Measurements from ENCODE around the gene IP6K3. TPM values are rescaled to one million over a fixed set of nuclear protein-coding genes. Genes with fewer than 3 reads are reported as not detected.

Gene IP6K3
- total and polyA plus RNA-seq, 3 experiments from 2014 or later: not detected

DNA sequence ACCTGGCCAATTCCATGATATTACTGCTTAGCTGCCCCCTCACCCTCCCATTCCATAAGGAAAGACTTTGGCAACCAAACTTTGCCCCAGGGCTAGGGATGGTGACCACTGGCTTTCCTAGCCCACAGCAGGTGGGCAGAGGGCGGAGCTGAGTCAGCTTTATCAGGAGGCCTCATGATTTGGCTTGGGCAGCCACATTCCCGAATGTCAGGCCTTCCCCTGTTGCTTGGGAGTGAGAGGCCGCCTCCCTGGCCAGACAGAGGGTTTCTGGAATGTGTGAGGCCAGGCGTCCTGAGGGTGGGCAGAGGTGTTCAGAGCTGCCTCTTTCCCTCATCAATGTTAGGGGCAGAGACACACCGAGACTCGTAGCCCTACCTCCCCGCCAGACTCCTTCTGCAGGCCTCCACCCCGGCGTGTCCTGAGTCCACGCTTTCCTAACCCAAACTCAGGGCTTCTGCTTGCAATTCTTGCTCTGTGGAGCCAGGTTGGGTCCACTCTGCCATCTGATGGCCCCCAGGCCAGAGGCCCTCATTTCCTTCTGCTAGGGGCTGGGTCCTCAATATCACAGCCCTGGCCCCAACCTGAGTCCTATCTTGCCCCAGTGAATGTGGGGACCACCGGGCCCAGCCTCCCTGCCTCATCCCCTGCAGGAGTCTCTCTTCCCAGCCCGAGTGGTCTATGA is 54.5 kb downstream of the IP6K3 start:
- Mint-ChIP-seq H3K4me1 (peaks cover 50 to 62% (median 53%) of the 10 kb centered on the region in 3 donors), H3K27me3 (peaks cover 0 to 2% of the 10 kb centered on the region in 2 donors), H3K4me3 (peak overlapping the region; percentile 13 to 63 (median 60)), H3K36me3 (peaks cover 10 to 89% (median 19%) of the 10 kb centered on the region in 3 donors), H3K9me3 (peaks cover 0 to 1% (median 0%) of the 10 kb centered on the region in 5 donors), H3K27ac (peak overlapping the region; percentile 94 to 100 (median 98))
- no peak for DNase-seq
- POLR2A ChIA-PET: no interaction called here
- CTCF ChIA-PET: interaction anchor here (1.1 to 1.5 kb wide), 3 partner anchors 19 to 70 kb away, joined by 3 read pairs; partner anchors contain the start of gene UQCC2
- H3K36me3 ChIP-seq (ENCODE audit: insufficient read depth, low read length): peaks cover 39% of the 10 kb centered on the region
- H3K4me3 ChIP-seq (ENCODE audit: low read length): no peak overlapping the region
- no peaks in the 10 kb centered on the region for H3K9me3 ChIP-seq (ENCODE audit: low read length)
- peak overlapping the region; percentile 59 for H3K27ac ChIP-seq (ENCODE audit: low read depth, low read length)
- no peaks in the 10 kb centered on the region for H3K27me3 ChIP-seq (ENCODE audit: insufficient read depth, low read length, poor library complexity, severe bottlenecking)
- H3K4me1 ChIP-seq (ENCODE audit: insufficient read depth, low read length): peaks cover 57% of the 10 kb centered on the region

DNA sequence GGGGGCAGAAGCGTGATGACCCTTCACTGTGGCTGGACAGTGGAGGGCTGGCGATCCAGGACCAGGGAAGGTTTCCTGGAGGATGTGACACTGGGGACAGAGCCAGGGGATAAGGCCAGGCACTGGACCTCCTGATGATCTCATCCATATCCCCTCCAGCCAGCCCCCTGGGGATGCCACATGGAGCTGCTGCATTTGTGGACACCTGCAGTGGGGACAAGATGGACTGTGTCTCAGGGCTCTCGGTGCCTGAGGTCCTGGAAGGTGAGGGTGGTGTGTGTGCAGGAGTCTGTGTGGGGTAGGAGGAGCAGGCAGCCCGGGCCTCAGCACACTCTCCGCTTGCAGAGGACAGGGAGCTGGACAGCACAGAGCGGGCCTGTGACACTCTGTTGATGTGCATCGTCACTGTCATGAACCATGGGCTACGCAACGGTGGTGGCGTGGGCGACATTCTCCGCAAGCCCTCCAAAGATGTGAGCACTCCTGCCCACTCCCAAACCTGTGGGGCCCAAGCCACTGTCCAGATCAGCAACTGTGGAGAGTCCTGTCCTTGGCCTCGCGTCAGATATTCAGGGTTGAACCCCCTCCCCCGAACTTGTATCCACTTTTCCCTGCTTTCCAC is 55.1 kb downstream of the IP6K3 start:
- Histone ChIP-seq H3K27ac (ENCODE audit: low read depth, low read length) (peak overlapping the region; percentile 59), H3K27me3 (ENCODE audit: insufficient read depth, low read length, poor library complexity, severe bottlenecking) (no peaks in the 10 kb centered on the region), H3K36me3 (ENCODE audit: insufficient read depth, low read length) (peaks cover 45% of the 10 kb centered on the region), H3K9me3 (ENCODE audit: low read length) (no peaks in the 10 kb centered on the region), H3K4me1 (ENCODE audit: insufficient read depth, low read length) (peaks cover 51% of the 10 kb centered on the region), H3K4me3 (ENCODE audit: low read length) (no peak overlapping the region)
- DNase-seq: no peak
- no peak overlapping the region for H3K4me3 Mint-ChIP-seq
- H3K27me3 Mint-ChIP-seq: peaks cover 0 to 2% of the 10 kb centered on the region in 2 donors
- H3K27ac Mint-ChIP-seq: peak overlapping the region; percentile 88 to 100 (median 96)
- H3K9me3 Mint-ChIP-seq: peaks cover 0 to 1% (median 0%) of the 10 kb centered on the region in 5 donors
- ChIA-PET POLR2A (no interaction called here), CTCF (interaction anchor here (1.5 kb wide), 1 partner anchor 20 kb away, joined by 3 read pairs; the partner anchor contains the start of gene UQCC2)
- peaks cover 43 to 56% (median 48%) of the 10 kb centered on the region in 3 donors for H3K4me1 Mint-ChIP-seq
- H3K36me3 Mint-ChIP-seq: peaks cover 12 to 91% (median 20%) of the 10 kb centered on the region in 3 donors

DNA sequence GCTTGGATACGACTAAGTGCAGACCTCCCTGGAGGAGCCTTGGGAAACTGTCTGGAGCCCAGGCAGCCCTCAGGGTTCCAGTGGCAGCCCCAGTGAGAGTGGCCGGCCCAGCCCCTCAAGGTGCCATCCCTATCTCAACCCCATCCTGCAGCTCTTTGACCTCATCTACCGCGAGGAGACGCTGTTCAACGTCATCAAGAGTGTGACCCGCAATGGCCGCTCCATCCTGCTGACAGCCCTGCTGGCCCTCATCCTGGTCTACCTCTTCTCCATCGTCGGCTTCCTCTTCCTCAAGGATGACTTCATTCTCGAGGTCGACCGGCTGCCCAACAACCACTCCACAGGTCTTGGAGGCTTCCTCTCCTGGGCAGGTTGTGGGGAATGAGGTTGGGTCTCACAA is 55.9 kb downstream of the IP6K3 start:
- Histone ChIP-seq H3K36me3 (ENCODE audit: insufficient read depth, low read length) (peaks cover 51% of the 10 kb centered on the region), H3K4me1 (ENCODE audit: insufficient read depth, low read length) (peaks cover 43% of the 10 kb centered on the region), H3K4me3 (ENCODE audit: low read length) (no peak overlapping the region), H3K9me3 (ENCODE audit: low read length) (no peaks in the 10 kb centered on the region), H3K27me3 (ENCODE audit: insufficient read depth, low read length, poor library complexity, severe bottlenecking) (no peaks in the 10 kb centered on the region), H3K27ac (ENCODE audit: low read depth, low read length) (no peak overlapping the region)
- peaks cover 36 to 48% (median 41%) of the 10 kb centered on the region in 3 donors for H3K4me1 Mint-ChIP-seq
- peaks cover 12 to 91% (median 23%) of the 10 kb centered on the region in 3 donors for H3K36me3 Mint-ChIP-seq
- peaks cover 0 to 2% of the 10 kb centered on the region in 2 donors for H3K27me3 Mint-ChIP-seq
- POLR2A ChIA-PET: no interaction called here
- H3K9me3 Mint-ChIP-seq: peaks cover 0 to 1% (median 0%) of the 10 kb centered on the region in 5 donors
- H3K4me3 Mint-ChIP-seq: no peak overlapping the region
- peak overlapping the region in 6 of 8 donors; percentile 70 to 97 (median 94) for H3K27ac Mint-ChIP-seq
- CTCF ChIA-PET: interaction anchor here (1.1 to 1.5 kb wide), 2 partner anchors 10 to 21 kb away, joined by 3 to 4 read pairs; partner anchors contain the start of gene UQCC2
- no peak for DNase-seq

DNA sequence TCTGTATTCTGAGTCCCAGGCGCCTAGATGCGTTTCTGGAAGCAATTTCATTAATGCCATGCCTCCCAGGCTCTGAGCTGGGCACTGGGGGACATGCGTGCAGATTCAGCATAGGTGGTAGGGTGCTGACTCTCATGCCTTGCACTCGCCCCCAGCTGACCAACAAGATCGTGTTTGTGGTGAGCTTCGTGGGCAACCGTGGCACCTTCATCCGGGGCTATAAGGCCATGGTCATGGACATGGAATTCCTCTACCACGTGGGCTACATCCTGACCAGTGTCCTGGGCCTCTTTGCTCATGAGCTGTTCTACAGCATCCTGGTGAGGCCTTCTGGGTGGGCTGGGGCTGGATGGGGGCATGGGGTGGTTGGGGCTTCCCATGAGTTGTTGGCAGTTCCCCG is 56.8 kb downstream of the IP6K3 start:
- H3K4me1 ChIP-seq (ENCODE audit: insufficient read depth, low read length): peaks cover 34% of the 10 kb centered on the region
- peaks cover 32 to 40% (median 36%) of the 10 kb centered on the region in 3 donors for H3K4me1 Mint-ChIP-seq
- H3K36me3 ChIP-seq (ENCODE audit: insufficient read depth, low read length): peaks cover 52% of the 10 kb centered on the region
- H3K27ac Mint-ChIP-seq: peak overlapping the region in 4 of 8 donors; percentile 79 to 91 (median 83)
- peaks cover 0 to 2% of the 10 kb centered on the region in 2 donors for H3K27me3 Mint-ChIP-seq
- no peaks in the 10 kb centered on the region for H3K27me3 ChIP-seq (ENCODE audit: insufficient read depth, low read length, poor library complexity, severe bottlenecking)
- peaks cover 12 to 91% (median 23%) of the 10 kb centered on the region in 3 donors for H3K36me3 Mint-ChIP-seq
- H3K27ac ChIP-seq (ENCODE audit: low read depth, low read length): no peak overlapping the region
- peaks cover 0 to 1% (median 0%) of the 10 kb centered on the region in 5 donors for H3K9me3 Mint-ChIP-seq
- DNase-seq: no peak
- CTCF ChIA-PET: interaction anchor here (1.1 kb wide), 1 partner anchor 11 kb away, joined by 4 read pairs; no protein-coding TSS in a partner anchor
- H3K4me3 Mint-ChIP-seq: no peak overlapping the region
- POLR2A ChIA-PET: no interaction called here
- no peaks in the 10 kb centered on the region for H3K9me3 ChIP-seq (ENCODE audit: low read length)
- no peak overlapping the region for H3K4me3 ChIP-seq (ENCODE audit: low read length)

DNA sequence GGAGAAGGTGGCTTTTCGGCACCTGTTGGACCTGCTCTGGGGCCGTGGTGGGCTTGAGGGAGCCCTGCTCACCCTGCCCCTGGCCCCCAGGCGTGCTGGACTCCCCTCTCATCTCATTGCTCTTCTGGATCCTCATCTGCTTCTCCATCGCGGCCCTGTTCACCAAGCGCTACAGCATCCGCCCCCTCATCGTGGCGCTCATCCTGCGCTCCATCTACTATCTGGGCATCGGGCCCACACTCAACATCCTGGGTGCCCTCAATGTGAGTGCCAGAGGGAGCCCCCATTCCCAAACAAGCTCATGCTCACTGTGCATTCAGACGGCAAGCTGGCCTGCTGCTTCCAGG is 57.6 kb downstream of the IP6K3 start:
- Mint-ChIP-seq H3K9me3 (peaks cover 0 to 1% (median 0%) of the 10 kb centered on the region in 5 donors), H3K4me3 (no peak overlapping the region), H3K27me3 (peaks cover 0 to 2% of the 10 kb centered on the region in 2 donors), H3K36me3 (peaks cover 7 to 91% (median 21%) of the 10 kb centered on the region in 3 donors), H3K27ac (peak overlapping the region in 6 of 8 donors; percentile 58 to 85 (median 72)), H3K4me1 (peaks cover 24 to 32% (median 29%) of the 10 kb centered on the region in 3 donors)
- Histone ChIP-seq H3K9me3 (ENCODE audit: low read length) (no peaks in the 10 kb centered on the region), H3K4me3 (ENCODE audit: low read length) (no peak overlapping the region), H3K36me3 (ENCODE audit: insufficient read depth, low read length) (peaks cover 56% of the 10 kb centered on the region), H3K27ac (ENCODE audit: low read depth, low read length) (no peak overlapping the region), H3K27me3 (ENCODE audit: insufficient read depth, low read length, poor library complexity, severe bottlenecking) (no peaks in the 10 kb centered on the region), H3K4me1 (ENCODE audit: insufficient read depth, low read length) (peaks cover 26% of the 10 kb centered on the region)
- DNase-seq: no peak
- POLR2A ChIA-PET: no interaction called here
- CTCF ChIA-PET: no interaction called here

DNA sequence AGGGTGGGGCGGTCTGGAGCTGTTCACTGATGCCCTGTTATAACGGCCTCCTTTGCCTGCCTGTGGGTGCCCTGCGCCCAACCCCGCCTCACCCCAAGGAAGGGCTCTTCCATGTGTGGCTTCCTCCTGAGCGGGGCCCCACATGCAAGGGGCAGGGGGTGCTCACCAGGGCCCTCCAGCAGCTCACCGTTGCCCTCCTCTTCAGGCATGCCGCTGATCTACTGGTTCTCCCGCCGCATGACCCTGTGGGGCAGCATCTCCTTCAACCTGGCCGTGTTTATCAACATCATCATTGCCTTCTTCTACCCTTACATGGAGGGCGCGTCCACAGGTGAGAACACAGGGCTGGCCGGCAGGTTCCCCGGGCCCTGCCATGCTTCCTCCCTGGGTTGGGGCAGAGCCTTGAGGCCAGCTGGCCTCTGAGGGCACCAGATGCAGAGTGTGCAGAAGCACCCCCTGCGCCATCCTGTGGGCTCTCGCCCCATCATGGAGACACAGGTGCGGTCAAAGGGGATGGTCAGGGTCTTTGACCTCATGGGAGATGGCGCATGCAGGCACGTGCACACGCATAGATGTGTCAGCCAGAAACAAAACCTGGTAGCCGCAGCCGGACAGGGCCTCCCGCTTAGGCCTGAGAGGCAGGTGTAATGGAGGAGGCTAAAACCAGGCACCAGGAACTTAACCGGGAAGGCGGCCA is 58.1 kb downstream of the IP6K3 start:
- Histone ChIP-seq H3K4me1 (ENCODE audit: insufficient read depth, low read length) (peaks cover 22% of the 10 kb centered on the region), H3K9me3 (ENCODE audit: low read length) (no peaks in the 10 kb centered on the region), H3K4me3 (ENCODE audit: low read length) (no peak overlapping the region), H3K27me3 (ENCODE audit: insufficient read depth, low read length, poor library complexity, severe bottlenecking) (no peaks in the 10 kb centered on the region), H3K27ac (ENCODE audit: low read depth, low read length) (no peak overlapping the region), H3K36me3 (ENCODE audit: insufficient read depth, low read length) (peaks cover 52% of the 10 kb centered on the region)
- CTCF ChIA-PET: no interaction called here
- POLR2A ChIA-PET: interaction anchor here (1.0 kb wide), 1 partner anchor 9 kb away, joined by 3 read pairs; no protein-coding TSS in a partner anchor
- H3K4me1 Mint-ChIP-seq: peaks cover 21 to 27% (median 27%) of the 10 kb centered on the region in 3 donors
- no peak for DNase-seq
- peaks cover 0 to 2% of the 10 kb centered on the region in 2 donors for H3K27me3 Mint-ChIP-seq
- H3K27ac Mint-ChIP-seq: peak overlapping the region in 5 of 8 donors; percentile 36 to 85 (median 58)
- no peak overlapping the region for H3K4me3 Mint-ChIP-seq
- H3K9me3 Mint-ChIP-seq: peaks cover 0 to 1% (median 0%) of the 10 kb centered on the region in 5 donors
- H3K36me3 Mint-ChIP-seq: peaks cover 6 to 94% (median 21%) of the 10 kb centered on the region in 3 donors

DNA sequence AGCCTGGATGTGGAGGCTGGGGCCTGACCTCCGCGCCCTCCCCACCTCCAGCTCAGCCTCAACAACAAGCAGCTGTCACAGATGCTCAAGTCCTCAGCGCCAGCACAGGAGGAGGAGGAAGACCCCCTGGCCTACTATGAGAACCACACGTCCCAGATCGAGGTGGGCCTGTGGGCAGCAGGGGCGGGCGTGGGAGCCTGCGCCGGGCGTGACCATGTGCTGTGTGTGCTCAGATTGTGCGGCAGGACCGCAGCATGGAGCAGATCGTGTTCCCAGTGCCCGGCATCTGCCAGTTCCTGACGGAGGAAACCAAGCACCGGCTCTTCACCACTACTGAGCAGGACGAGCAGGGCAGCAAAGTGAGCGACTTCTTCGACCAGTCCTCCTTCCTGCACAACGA is 58.7 kb downstream of the IP6K3 start:
- H3K4me1 Mint-ChIP-seq: peaks cover 18 to 27% (median 21%) of the 10 kb centered on the region in 3 donors
- DNase-seq: no peak
- H3K36me3 ChIP-seq (ENCODE audit: insufficient read depth, low read length): peaks cover 48% of the 10 kb centered on the region
- ChIA-PET POLR2A (interaction anchor here (1.0 kb wide), 1 partner anchor 9 kb away, joined by 3 read pairs; no protein-coding TSS in a partner anchor), CTCF (no interaction called here)
- H3K4me3 Mint-ChIP-seq: no peak overlapping the region
- peaks cover 0 to 1% (median 0%) of the 10 kb centered on the region in 5 donors for H3K9me3 Mint-ChIP-seq
- no peak overlapping the region for H3K27ac ChIP-seq (ENCODE audit: low read depth, low read length)
- peaks cover 0 to 2% of the 10 kb centered on the region in 2 donors for H3K27me3 Mint-ChIP-seq
- H3K9me3 ChIP-seq (ENCODE audit: low read length): no peaks in the 10 kb centered on the region
- no peak overlapping the region for H3K4me3 ChIP-seq (ENCODE audit: low read length)
- H3K27ac Mint-ChIP-seq: peak overlapping the region in 1 of 8 donors; percentile 19
- peaks cover 6 to 97% (median 21%) of the 10 kb centered on the region in 3 donors for H3K36me3 Mint-ChIP-seq
- H3K27me3 ChIP-seq (ENCODE audit: insufficient read depth, low read length, poor library complexity, severe bottlenecking): no peaks in the 10 kb centered on the region
- H3K4me1 ChIP-seq (ENCODE audit: insufficient read depth, low read length): peaks cover 22% of the 10 kb centered on the region
